Endothelial cell (in vitro differentiated cells): Measurements from ENCODE around the gene SLC39A13. TPM values are rescaled to one million over a fixed set of nuclear protein-coding genes. Genes with fewer than 3 reads are reported as not detected.

ENCODE experiments used
- DNase-seq: peaks from one replicate; pipeline ENCODE4 v3.0.0; 2021; ENCODE audit warnings: low spot score
- H3K27ac Mint-ChIP-seq: one replicate; pipeline ENCODE4 v1.8.0; 2021; ENCODE audit warnings: mixed read lengths, inconsistent platforms; ENCODE audit not compliant: unreplicated experiment
- H3K27me3 Mint-ChIP-seq: one replicate; pipeline ENCODE4 v1.8.0; 2021; ENCODE audit warnings: mild to moderate bottlenecking, moderate library complexity, mixed read lengths, inconsistent platforms; ENCODE audit not compliant: unreplicated experiment
- H3K36me3 Mint-ChIP-seq: one replicate; pipeline ENCODE4 v1.8.0; 2021; ENCODE audit warnings: mild to moderate bottlenecking, low read depth, mixed read lengths, inconsistent platforms; ENCODE audit not compliant: unreplicated experiment
- H3K4me1 Mint-ChIP-seq: one replicate; pipeline ENCODE4 v1.8.0; 2021; ENCODE audit warnings: mild to moderate bottlenecking, mixed read lengths, inconsistent platforms; ENCODE audit not compliant: unreplicated experiment
- H3K4me3 Mint-ChIP-seq: one replicate; pipeline ENCODE4 v1.8.0; 2021; ENCODE audit warnings: mild to moderate bottlenecking, mixed read lengths, inconsistent platforms; ENCODE audit not compliant: unreplicated experiment
- H3K9me3 Mint-ChIP-seq: one replicate; pipeline ENCODE4 v1.8.0; 2021; ENCODE audit warnings: mixed read lengths, inconsistent platforms; ENCODE audit not compliant: unreplicated experiment
- total RNA-seq: library from RNA; stranded (reverse); fragmentation: NEBNext Ultra II Directional; extraction: Animal tissue kit (Norgen Biotek cat#: 25700); gene quantifications from one replicate; pipeline ENCODE4 v1.2.1, GENCODE V29; 2021; ENCODE audit not compliant: unreplicated experiment
- TF ChIP-seq, protein P1 (sequence below): fragments of 200-600 bp; sonication (generic); IDR thresholded peaks from one replicate; pipeline ENCODE4 v1.5.0; 2021; ENCODE audit warnings: antibody characterized with exemption; ENCODE audit not compliant: unreplicated experiment

Gene SLC39A13
- total RNA-seq, 1 donor from 2014 or later: 40.9 TPM

GRCh38 chr11:47415949-47416472 lies 7.6 kb downstream of the SLC39A13 start:
- TF ChIP-seq, protein P1, sequence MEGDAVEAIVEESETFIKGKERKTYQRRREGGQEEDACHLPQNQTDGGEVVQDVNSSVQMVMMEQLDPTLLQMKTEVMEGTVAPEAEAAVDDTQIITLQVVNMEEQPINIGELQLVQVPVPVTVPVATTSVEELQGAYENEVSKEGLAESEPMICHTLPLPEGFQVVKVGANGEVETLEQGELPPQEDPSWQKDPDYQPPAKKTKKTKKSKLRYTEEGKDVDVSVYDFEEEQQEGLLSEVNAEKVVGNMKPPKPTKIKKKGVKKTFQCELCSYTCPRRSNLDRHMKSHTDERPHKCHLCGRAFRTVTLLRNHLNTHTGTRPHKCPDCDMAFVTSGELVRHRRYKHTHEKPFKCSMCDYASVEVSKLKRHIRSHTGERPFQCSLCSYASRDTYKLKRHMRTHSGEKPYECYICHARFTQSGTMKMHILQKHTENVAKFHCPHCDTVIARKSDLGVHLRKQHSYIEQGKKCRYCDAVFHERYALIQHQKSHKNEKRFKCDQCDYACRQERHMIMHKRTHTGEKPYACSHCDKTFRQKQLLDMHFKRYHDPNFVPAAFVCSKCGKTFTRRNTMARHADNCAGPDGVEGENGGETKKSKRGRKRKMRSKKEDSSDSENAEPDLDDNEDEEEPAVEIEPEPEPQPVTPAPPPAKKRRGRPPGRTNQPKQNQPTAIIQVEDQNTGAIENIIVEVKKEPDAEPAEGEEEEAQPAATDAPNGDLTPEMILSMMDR: no peak
- Mint-ChIP-seq H3K9me3 (no peaks in the 10 kb centered on the region), H3K4me3 (no peak overlapping the region), H3K36me3 (peaks cover 21% of the 10 kb centered on the region), H3K27ac (no peak overlapping the region), H3K4me1 (no peaks in the 10 kb centered on the region), H3K27me3 (peaks cover 16% of the 10 kb centered on the region)
- DNase-seq: no peak

GRCh38 chr11:47417712-47418111 lies 9.3 kb downstream of the SLC39A13 start:
- TF ChIP-seq, protein P1: no peak
- no peak for DNase-seq
- no peaks in the 10 kb centered on the region for H3K4me1 Mint-ChIP-seq
- H3K9me3 Mint-ChIP-seq: no peaks in the 10 kb centered on the region
- H3K4me3 Mint-ChIP-seq: no peak overlapping the region
- H3K27ac Mint-ChIP-seq: no peak overlapping the region
- H3K27me3 Mint-ChIP-seq: peaks cover 21% of the 10 kb centered on the region
- peaks cover 25% of the 10 kb centered on the region for H3K36me3 Mint-ChIP-seq

- no peak for DNase-seq
- no peaks in the 10 kb centered on the region for H3K9me3 Mint-ChIP-seq
- no peak overlapping the region for H3K27ac Mint-ChIP-seq
- peaks cover 27% of the 10 kb centered on the region for H3K36me3 Mint-ChIP-seq
- H3K4me3 Mint-ChIP-seq: no peak overlapping the region
- TF ChIP-seq, protein P1: no peak
- no peaks in the 10 kb centered on the region for H3K4me1 Mint-ChIP-seq
- H3K27me3 Mint-ChIP-seq: peaks cover 21% of the 10 kb centered on the region
Measured at GRCh38 chr11:47418454-47419259, 10.3 kb downstream of the SLC39A13 start.

DNA sequence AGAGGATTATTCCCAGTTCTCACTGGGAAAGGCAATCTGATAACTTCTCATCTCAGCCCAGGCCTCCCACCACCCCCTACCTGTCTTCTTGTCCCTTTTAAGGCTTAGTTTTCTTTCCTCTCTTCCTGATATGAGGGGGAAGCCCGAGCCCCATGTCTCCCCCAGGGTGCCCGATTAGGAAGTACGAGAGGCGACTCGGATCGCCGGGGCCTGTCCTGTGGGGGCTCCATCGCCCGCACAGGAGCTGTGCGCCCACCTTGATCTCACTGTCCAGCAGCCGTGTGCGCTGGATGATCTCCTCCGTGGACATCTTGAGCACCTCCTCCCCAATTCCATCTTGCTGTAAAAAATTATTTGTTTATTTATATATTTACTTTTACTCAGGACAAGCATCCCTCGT lies 17.2 kb downstream of the SLC39A13 start:
- Mint-ChIP-seq H3K4me1 (peaks cover 24% of the 10 kb centered on the region), H3K9me3 (no peaks in the 10 kb centered on the region), H3K4me3 (peak overlapping the region; percentile 99), H3K27me3 (peaks cover 9% of the 10 kb centered on the region), H3K36me3 (peaks cover 27% of the 10 kb centered on the region), H3K27ac (peak overlapping the region; percentile 98)
- no peak for DNase-seq
- TF ChIP-seq, protein P1: no peak
